Ishikawa (cell line): ENCODE measurements around the gene ZNF85.

Experiments used
- CREB1 ChIP-seq: IDR thresholded peaks from 2 replicates; pipeline ENCODE4 v1.6.1; 2012; ENCODE audit warnings: low read depth
- EGR1 ChIP-seq: IDR thresholded peaks from 2 replicates; pipeline ENCODE4 v1.6.1; 2012
- EP300 ChIP-seq: IDR thresholded peaks from 2 replicates; pipeline ENCODE4 v1.6.1; 2012; ENCODE audit warnings: borderline replicate concordance
- MAX ChIP-seq: IDR thresholded peaks from 2 replicates; pipeline ENCODE4 v1.6.1; 2012
- RAD21 ChIP-seq: IDR thresholded peaks from 2 replicates; pipeline ENCODE4 v1.6.1; 2012; ENCODE audit warnings: low read depth
- REST ChIP-seq: IDR thresholded peaks from 2 replicates; pipeline ENCODE4 v1.6.1; 2012; ENCODE audit warnings: low read depth, mild to moderate bottlenecking
- TCF12 ChIP-seq: IDR thresholded peaks from 2 replicates; pipeline ENCODE4 v1.6.1; 2012; ENCODE audit warnings: low read depth
- ZBTB7A ChIP-seq: IDR thresholded peaks from 2 replicates; pipeline ENCODE4 v1.6.1; 2012; ENCODE audit warnings: low read depth

GRCh38 chr19:20964798-20965197 lies 41.7 kb downstream of the ZNF85 start:
- TF ChIP-seq RAD21 (no peak), EGR1 (no peak), EP300 (no peak), TCF12 (no peak), REST (no peak), ZBTB7A (no peak), MAX (no peak), CREB1 (no peak)
